ENCODE data around the gene CEP95.
"Not testable (repeated sequence)": the region's sequence is repeated elsewhere in the genome, so short reads cannot be mapped to it uniquely, and the experiment has no call there.

Gene CEP95

DNA sequence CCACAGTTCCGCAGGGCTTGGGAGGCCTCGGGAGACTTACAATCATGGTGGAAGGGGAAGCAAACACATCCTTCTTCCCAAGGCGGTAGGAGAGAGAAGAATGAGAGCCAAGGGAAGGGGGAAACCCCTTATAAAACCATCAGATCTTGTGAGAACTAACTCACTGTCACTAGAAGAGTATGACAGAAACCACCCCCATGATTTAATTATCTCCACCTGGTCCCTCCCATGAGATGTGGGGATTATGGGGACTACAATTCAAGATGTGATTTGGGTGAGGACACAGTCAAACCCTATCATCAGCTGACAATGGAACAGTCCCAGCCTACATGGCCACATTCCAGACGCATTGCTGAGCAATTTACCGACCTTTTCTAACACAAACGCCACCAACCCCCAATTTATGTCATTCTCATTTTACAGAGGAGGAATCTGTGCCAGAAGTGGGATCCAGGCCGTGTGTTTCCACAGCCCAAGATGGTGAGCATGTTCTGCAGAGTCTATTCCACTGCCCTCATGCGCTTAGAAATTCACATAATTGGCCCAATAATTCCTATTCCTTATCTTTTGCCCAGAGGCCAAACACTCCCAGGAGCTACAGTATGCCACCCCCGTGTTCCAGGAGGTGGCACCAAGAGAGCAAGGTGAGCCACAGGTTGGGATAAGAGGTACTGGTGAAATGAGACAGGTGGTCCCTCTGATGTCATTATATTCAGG, 40.6 kb upstream of the CEP95 start:
- H3K9ac ChIP-seq (ENCODE audit: low read depth, low read length, poor library complexity, severe bottlenecking) = no peak overlapping the region
- no peaks in the 10 kb centered on the region for H3K36me3 ChIP-seq (ENCODE audit: insufficient read depth, low read length)
- no peaks in the 10 kb centered on the region for H3K9me3 ChIP-seq (ENCODE audit: insufficient read depth, low read depth, low read length)
- no peaks in the 10 kb centered on the region for H3K79me2 ChIP-seq (ENCODE audit: insufficient read depth, low read length)
- H2AFZ ChIP-seq (ENCODE audit: low read length) = no peak overlapping the region
- H3K9me2 ChIP-seq (replicated peaks; ENCODE audit: low read depth, low read length) = no peaks in the 10 kb centered on the region
- no peaks in the 10 kb centered on the region for H4K20me1 ChIP-seq (ENCODE audit: insufficient read depth, low read length, poor library complexity, severe bottlenecking)
- no peak for TF ChIP-seq EZH2phosphoT487 (IDR thresholded peaks at IDR 0.05; ENCODE audit: borderline replicate concordance)
- TF ChIP-seq, protein P1, sequence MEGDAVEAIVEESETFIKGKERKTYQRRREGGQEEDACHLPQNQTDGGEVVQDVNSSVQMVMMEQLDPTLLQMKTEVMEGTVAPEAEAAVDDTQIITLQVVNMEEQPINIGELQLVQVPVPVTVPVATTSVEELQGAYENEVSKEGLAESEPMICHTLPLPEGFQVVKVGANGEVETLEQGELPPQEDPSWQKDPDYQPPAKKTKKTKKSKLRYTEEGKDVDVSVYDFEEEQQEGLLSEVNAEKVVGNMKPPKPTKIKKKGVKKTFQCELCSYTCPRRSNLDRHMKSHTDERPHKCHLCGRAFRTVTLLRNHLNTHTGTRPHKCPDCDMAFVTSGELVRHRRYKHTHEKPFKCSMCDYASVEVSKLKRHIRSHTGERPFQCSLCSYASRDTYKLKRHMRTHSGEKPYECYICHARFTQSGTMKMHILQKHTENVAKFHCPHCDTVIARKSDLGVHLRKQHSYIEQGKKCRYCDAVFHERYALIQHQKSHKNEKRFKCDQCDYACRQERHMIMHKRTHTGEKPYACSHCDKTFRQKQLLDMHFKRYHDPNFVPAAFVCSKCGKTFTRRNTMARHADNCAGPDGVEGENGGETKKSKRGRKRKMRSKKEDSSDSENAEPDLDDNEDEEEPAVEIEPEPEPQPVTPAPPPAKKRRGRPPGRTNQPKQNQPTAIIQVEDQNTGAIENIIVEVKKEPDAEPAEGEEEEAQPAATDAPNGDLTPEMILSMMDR (conservative IDR thresholded peaks at IDR 0.05; ENCODE audit: low read length) = no peak
- no peaks in the 10 kb centered on the region for H3K27me3 ChIP-seq (ENCODE audit: insufficient read depth, low read length, poor library complexity, severe bottlenecking)
- no peak overlapping the region for H3K4me3 ChIP-seq (ENCODE audit: low read length, poor library complexity, severe bottlenecking)
- H3K4me2 ChIP-seq (ENCODE audit: low read depth, low read length, poor library complexity, severe bottlenecking) = no peak overlapping the region
- H3K4me1 ChIP-seq (ENCODE audit: insufficient read depth, low read length, poor library complexity, severe bottlenecking) = no peaks in the 10 kb centered on the region
- H3F3A ChIP-seq (ENCODE audit: low read depth) = no peaks in the 10 kb centered on the region

DNA sequence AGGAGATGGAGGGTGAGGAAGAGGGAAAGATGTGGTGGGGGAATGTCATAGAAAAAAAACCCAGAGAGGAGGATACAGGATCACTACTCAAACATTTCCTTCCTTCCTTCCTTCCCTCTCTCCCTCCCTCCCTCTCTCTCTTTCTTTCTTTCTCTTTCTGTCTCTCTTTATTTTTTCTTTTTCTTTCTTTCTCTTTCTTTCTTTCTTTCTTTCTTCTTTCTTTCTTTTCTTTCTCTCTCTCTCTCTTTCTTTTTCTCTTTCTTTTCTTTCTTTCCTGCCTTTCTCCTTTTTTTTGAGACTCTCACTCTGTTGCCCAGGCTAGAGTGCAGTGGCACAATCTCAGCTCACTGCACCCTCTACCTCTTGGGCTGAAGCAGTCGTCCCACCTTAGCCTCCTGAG, 39.9 kb upstream of the CEP95 start:
- H3K4me3 ChIP-seq (ENCODE audit: low read length, poor library complexity, severe bottlenecking); H4K20me1 ChIP-seq (ENCODE audit: insufficient read depth, low read length, poor library complexity, severe bottlenecking); H3K79me2 ChIP-seq (ENCODE audit: insufficient read depth, low read length); H3F3A ChIP-seq (ENCODE audit: low read depth); H3K9me3 ChIP-seq (ENCODE audit: insufficient read depth, low read depth, low read length); H3K36me3 ChIP-seq (ENCODE audit: insufficient read depth, low read length); H3K4me1 ChIP-seq (ENCODE audit: insufficient read depth, low read length, poor library complexity, severe bottlenecking); H3K9ac ChIP-seq (ENCODE audit: low read depth, low read length, poor library complexity, severe bottlenecking); H3K9me2 ChIP-seq (replicated peaks; ENCODE audit: low read depth, low read length); H3K27me3 ChIP-seq (ENCODE audit: insufficient read depth, low read length, poor library complexity, severe bottlenecking); H2AFZ ChIP-seq (ENCODE audit: low read length); H3K4me2 ChIP-seq (ENCODE audit: low read depth, low read length, poor library complexity, severe bottlenecking): not testable (repeated sequence)

DNA sequence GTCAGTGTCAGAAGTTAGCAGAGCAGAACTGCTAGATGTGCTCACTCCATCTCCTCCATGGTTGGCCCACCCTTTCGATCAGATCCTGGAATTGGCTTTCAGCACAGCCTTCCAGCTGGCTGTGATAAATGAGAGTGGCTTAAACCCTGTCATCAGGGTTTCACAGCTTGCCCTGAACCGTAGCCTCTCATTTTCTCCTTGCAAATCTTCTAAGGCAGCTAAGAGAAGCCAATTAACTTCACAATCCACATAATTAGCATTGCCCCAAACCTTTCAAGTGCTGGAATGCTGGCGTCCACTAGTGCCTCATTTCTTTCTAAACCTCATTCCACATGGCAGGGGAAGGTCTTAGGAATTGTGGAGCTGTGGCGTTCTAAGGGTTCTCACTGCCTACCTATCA, 36.2 kb upstream of the CEP95 start:
- Histone ChIP-seq H3K4me3 (ENCODE audit: low read length, poor library complexity, severe bottlenecking) (no peak overlapping the region), H3K9ac (ENCODE audit: low read depth, low read length, poor library complexity, severe bottlenecking) (no peak overlapping the region), H3F3A (ENCODE audit: low read depth) (no peaks in the 10 kb centered on the region), H3K4me1 (ENCODE audit: insufficient read depth, low read length, poor library complexity, severe bottlenecking) (no peaks in the 10 kb centered on the region), H3K9me3 (ENCODE audit: insufficient read depth, low read depth, low read length) (no peaks in the 10 kb centered on the region), H3K27me3 (ENCODE audit: insufficient read depth, low read length, poor library complexity, severe bottlenecking) (no peaks in the 10 kb centered on the region), H3K4me2 (ENCODE audit: low read depth, low read length, poor library complexity, severe bottlenecking) (no peak overlapping the region), H3K79me2 (ENCODE audit: insufficient read depth, low read length) (no peaks in the 10 kb centered on the region), H3K36me3 (ENCODE audit: insufficient read depth, low read length) (no peaks in the 10 kb centered on the region), H2AFZ (ENCODE audit: low read length) (no peak overlapping the region), H4K20me1 (ENCODE audit: insufficient read depth, low read length, poor library complexity, severe bottlenecking) (no peaks in the 10 kb centered on the region), H3K9me2 (replicated peaks; ENCODE audit: low read depth, low read length) (no peaks in the 10 kb centered on the region)
- TF ChIP-seq EZH2phosphoT487 (IDR thresholded peaks at IDR 0.05; ENCODE audit: borderline replicate concordance) = no peak
- TF ChIP-seq, protein P1 (conservative IDR thresholded peaks at IDR 0.05; ENCODE audit: low read length) = no peak

DNA sequence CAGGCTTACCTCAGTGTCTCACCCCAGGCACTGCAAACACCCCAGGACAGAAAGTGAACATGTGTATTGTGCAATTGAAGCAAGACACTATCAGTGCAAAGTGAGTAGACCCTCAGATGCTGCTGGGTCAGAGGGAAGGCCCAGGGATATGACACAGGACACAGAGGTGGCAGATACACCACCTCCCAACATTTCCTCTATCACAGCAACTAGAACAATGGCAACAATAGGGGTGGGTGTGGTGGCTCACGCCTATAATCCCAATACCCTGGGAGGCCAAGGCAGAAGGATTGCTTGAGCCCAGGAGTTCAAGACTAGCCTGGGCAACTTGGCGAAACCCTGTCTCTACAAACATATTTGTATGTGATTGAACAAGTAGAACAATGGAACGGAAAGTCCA, 35.3 kb upstream of the CEP95 start:
- no peaks in the 10 kb centered on the region for H4K20me1 ChIP-seq (ENCODE audit: insufficient read depth, low read length, poor library complexity, severe bottlenecking)
- no peaks in the 10 kb centered on the region for H3F3A ChIP-seq (ENCODE audit: low read depth)
- TF ChIP-seq, protein P1 (conservative IDR thresholded peaks at IDR 0.05; ENCODE audit: low read length) = no peak
- no peak for TF ChIP-seq EZH2phosphoT487 (IDR thresholded peaks at IDR 0.05; ENCODE audit: borderline replicate concordance)
- no peak overlapping the region for H3K4me3 ChIP-seq (ENCODE audit: low read length, poor library complexity, severe bottlenecking)
- no peaks in the 10 kb centered on the region for H3K9me2 ChIP-seq (replicated peaks; ENCODE audit: low read depth, low read length)
- H3K79me2 ChIP-seq (ENCODE audit: insufficient read depth, low read length) = no peaks in the 10 kb centered on the region
- H3K36me3 ChIP-seq (ENCODE audit: insufficient read depth, low read length) = no peaks in the 10 kb centered on the region
- no peak overlapping the region for H3K9ac ChIP-seq (ENCODE audit: low read depth, low read length, poor library complexity, severe bottlenecking)
- H3K9me3 ChIP-seq (ENCODE audit: insufficient read depth, low read depth, low read length) = no peaks in the 10 kb centered on the region
- H3K27me3 ChIP-seq (ENCODE audit: insufficient read depth, low read length, poor library complexity, severe bottlenecking) = no peaks in the 10 kb centered on the region
- H3K4me1 ChIP-seq (ENCODE audit: insufficient read depth, low read length, poor library complexity, severe bottlenecking) = no peaks in the 10 kb centered on the region
- no peak overlapping the region for H2AFZ ChIP-seq (ENCODE audit: low read length)
- H3K4me2 ChIP-seq (ENCODE audit: low read depth, low read length, poor library complexity, severe bottlenecking) = no peak overlapping the region

Measured in Loucy (cell line).